GM12865 (cell line): ENCODE results near the gene UEVLD.

ENCODE experiments used
- DNase-seq: peaks from one replicate; pipeline ENCODE4 v3.0.0; 2010; ENCODE audit warnings: low read depth
- H3K4me3 ChIP-seq: 2 replicates; pipeline ENCODE4 v1.5.1; 2011; ENCODE audit warnings: mild to moderate bottlenecking, low read depth, low read length, control low read depth
- TF ChIP-seq, protein P1 (sequence below): IDR thresholded peaks from 2 replicates; pipeline ENCODE4 v1.5.1; 2011; ENCODE audit warnings: low read length, control low read depth, low read depth, inconsistent platforms; ENCODE audit not compliant: insufficient read depth; ENCODE audit errors: missing control alignments

UEVLD gene

DNA sequence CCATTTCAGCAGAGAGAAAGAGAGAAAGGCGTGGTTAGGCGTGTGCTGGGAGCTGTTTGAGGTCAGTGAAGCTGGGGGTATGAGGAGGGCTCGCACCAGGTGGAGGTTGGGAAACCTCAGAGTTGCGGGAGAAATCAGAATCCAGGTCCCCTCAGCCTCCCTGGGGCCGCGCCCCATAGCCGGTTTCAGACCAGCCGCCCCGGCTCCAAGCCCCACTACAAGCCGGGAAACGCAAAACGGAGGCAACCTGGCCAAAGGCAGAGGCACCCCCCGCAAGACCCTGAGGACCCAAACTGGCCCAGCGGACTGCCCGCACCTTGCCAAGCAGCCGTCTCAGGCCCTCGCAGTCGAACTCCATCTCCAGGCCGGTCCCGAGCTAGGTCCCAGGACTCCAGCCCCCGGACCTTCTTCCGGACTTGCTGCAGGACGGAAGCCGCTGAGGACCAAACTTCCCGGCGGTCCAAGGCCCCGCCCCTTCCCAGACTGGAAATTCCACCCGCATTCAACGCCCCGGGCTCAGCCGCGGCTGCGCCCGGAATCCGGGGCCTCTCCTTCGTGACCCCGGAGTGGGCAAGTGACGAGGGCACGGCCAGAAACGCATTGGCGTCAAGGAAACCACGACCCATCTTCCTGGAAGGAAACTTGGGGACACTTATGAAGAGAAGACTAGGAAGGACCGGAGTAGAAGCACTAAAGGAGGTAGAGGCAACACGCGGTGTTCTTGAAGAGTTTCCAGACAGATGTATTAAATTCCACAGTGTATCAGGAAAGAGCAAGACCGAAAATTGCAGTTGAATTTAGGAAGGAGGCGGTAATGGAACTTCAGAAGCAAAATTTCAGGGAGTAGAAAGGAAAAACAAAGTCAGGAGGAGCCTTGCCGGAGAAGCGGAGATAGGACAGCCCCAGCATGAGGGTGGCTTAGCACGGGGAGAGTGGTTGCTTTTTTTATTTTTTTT, at the start of gene UEVLD:
TSS of gene UEVLD (minus strand) at position 438 of the 956 bp plus-strand sequence. CDS start at position 358, 80 bp downstream.
- TF ChIP-seq, protein P1, sequence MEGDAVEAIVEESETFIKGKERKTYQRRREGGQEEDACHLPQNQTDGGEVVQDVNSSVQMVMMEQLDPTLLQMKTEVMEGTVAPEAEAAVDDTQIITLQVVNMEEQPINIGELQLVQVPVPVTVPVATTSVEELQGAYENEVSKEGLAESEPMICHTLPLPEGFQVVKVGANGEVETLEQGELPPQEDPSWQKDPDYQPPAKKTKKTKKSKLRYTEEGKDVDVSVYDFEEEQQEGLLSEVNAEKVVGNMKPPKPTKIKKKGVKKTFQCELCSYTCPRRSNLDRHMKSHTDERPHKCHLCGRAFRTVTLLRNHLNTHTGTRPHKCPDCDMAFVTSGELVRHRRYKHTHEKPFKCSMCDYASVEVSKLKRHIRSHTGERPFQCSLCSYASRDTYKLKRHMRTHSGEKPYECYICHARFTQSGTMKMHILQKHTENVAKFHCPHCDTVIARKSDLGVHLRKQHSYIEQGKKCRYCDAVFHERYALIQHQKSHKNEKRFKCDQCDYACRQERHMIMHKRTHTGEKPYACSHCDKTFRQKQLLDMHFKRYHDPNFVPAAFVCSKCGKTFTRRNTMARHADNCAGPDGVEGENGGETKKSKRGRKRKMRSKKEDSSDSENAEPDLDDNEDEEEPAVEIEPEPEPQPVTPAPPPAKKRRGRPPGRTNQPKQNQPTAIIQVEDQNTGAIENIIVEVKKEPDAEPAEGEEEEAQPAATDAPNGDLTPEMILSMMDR, result no peak
- peak; percentile 87 for DNase-seq
- H3K4me3 ChIP-seq, result peak within 1 kb of the TSS; percentile 79

DNA sequence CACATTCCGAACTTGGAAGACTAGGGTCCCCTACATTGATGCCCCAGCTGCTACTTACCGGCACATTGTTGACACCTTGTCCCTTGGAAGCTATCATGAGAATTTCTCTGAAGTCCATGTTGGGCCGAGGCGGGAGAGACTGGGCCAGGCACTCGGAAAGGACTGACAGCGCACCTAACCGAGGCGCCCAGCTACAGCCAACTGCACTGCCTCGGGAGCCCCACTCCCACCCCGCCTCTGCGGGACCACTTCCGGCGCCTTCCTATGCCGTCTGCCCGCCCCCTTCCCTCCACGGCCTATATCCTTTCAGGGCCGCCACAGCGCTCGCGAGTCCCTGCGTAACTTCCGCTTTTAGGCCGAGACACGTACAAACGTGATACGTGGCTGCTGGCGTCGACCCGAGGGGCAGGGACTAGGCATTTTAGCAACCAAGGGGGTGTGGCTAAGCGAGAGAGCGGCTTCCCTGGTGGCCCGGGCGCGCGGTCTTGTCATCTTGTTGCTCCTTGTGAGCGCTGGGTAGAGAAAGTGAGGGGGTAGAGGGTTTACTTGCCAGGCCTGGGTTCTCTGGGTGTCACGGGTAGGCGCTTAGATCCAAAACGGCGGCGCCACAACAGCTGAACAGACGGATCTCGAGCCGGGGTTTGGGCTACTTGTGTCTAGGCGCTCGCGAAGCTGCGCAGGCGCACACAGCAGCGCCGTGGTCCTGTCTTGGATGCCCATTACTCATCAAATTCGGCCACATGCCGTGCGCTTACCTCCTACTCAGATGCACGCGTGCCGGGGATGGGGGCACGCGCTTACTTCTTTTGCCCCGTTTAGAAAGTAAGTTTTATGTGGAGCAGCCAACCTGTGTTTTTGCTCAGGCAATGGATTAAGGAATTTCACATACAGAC, 45.9 kb upstream of the UEVLD start, which contains the start of gene SPTY2D1:
TSS of gene SPTY2D1 (minus strand) at position 203 of the 893 bp plus-strand sequence. CDS start at position 118, 85 bp downstream.
- TF ChIP-seq, protein P1, result no peak
- H3K4me3 ChIP-seq, result peak within 1 kb of the TSS; percentile 95
- DNase-seq, result peak; percentile 99

DNA sequence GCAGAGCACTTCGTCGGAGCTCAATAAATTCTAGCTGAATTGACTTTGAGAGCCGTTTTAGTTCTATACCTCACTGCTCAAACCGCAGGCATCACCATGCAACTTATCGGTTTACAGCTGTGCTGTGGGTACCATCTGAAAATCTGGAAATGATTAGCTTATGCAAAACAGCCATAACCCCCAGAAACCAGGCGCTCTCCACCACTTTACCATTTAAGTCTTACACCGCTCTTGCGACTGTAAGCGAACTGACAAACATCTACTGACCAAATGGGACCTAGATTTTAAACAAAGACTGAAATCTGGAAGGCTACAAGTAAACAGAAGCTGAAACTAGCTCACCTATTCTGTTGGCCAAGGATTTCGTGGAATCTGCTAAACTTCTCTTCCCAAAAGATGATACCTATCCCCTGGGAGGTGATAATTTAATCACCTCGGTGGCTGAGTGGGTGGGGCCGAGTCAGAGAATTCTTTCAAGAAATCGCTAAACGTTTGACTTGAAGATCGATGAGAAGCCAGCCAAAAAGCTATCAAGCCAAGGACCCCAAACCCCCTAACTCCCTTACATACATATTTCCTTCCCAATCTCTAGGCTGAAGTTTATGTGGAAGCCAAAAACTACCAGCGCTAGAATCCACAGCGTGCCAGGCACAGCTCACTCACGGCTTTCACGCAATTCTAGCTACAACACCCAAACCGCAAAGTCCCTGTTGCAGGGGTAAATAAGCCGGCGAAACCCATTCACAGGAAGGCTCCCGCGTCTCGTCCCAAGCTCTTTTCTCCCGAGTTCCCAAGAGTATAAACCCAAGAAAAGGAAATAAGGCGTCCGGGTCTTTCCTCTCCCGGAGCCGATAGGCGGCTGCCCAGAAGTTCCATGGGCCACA, 45.0 kb upstream of the UEVLD start:
- H3K4me3 ChIP-seq, result peak overlapping the region; percentile 95
- TF ChIP-seq, protein P1, result no peak
- peak; percentile 91 for DNase-seq

DNA sequence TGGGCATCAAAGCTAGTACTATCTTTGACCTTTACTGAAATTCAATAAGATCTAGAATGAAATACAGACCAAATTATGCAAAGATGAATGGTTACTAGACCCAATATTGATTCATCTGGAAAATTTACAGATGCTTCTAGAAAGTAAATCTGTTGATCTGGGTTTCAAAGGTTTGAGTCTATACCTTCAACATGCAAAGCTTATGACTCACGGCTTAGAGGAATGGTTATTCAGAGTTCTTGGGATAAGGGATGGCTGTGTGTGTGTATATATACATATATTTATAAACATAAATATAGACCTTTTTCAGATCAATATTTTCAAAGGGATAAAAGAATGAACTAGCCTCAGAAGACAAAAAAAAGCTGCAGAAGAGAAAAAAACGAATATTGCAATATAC, 44.3 kb upstream of the UEVLD start:
- DNase-seq, result no peak
- peak overlapping the region; percentile 95 for H3K4me3 ChIP-seq
- TF ChIP-seq, protein P1, result no peak

DNA sequence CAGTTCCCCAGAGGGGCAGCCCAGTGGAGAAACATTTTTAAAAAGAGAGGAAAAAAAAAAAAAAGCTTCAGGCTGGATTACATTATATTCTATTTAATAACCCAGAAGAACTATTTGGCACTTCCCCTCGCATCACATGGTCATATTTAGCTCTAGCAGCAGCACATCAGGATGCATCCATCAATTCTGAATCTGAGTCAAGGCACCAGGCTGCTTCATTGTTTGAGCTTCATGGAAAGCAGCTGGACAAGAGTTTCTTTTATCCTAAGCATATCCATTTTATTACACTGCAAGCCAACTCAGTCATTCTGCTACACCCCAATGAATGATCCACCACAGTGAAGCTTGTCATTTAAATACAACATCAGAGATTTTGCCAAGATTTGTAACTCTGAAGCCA, 35.6 kb upstream of the UEVLD start:
- DNase-seq, result no peak
- no peak overlapping the region for H3K4me3 ChIP-seq
- TF ChIP-seq, protein P1, result no peak

DNA sequence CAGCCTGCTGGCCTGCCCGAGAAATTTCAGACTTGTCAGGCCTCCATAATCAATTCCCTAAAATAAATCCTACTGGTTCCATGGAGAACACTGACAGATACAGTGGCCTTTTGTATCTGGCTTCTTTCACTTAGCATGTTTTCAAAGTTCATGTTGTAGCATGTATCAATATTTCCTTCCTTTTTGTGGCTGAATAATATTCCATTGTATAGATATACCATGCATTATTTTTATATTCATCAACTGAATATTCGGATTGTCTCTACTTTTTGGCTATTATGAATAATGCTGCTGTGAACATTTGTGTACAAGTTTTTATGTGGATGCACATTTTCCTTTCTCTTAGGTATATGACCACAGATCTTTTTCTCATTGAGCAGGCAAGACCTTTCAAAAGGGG, 35.2 kb upstream of the UEVLD start:
- DNase-seq, result no peak
- TF ChIP-seq, protein P1, result no peak
- no peak overlapping the region for H3K4me3 ChIP-seq
